ENCODE data around the gene RBBP8.
"Not testable (repeated sequence)": the region's sequence is repeated elsewhere in the genome, so short reads cannot be mapped to it uniquely, and the experiment has no call there.

- TF ChIP-seq POLR2A (IDR thresholded peaks at IDR 0.05; ENCODE audit: low read depth, low read length); POLR2AphosphoS5 (IDR thresholded peaks at IDR 0.05; ENCODE audit: low read depth, low read length); TAF1 (IDR thresholded peaks at IDR 0.05; ENCODE audit: low read depth, low read length); SPI1 (IDR thresholded peaks at IDR 0.05; ENCODE audit: low read depth, low read length); PAX5 (IDR thresholded peaks at IDR 0.05; ENCODE audit: insufficient read depth, low read length, severe bottlenecking); POU2F2 (IDR thresholded peaks at IDR 0.05; ENCODE audit: low read depth, low read length): not testable (repeated sequence)
Measured at GRCh38 chr18:22953982-22954381, 20.9 kb downstream of the RBBP8 start.
